ENCODE measurements around the gene TPM3.

- TF ChIP-seq POLR2A (IDR thresholded peaks at IDR 0.05) (no peak), EP300 (IDR thresholded peaks at IDR 0.05) (no peak)
Observed at GRCh38 chr1:154155251-154155650, 36.6 kb downstream of the TPM3 start.

Data from stomach (tissue), 4 donors.